GM18951 (cell line): ENCODE data around the gene ALDH1A1.

Experiments
- POLR2A ChIP-seq: IDR thresholded peaks from 4 replicates; pipeline ENCODE4 v1.6.1; 2011; ENCODE audit warnings: mild to moderate bottlenecking; ENCODE audit not compliant: insufficient read length, insufficient read depth; ENCODE audit errors: extremely low read depth
- in situ Hi-C: fragments of 300-500 bp; cut with MboI; formaldehyde crosslinking; loops from one replicate; pipeline ENCODE4 v1.12.0; 2022; ENCODE audit warnings: low sequenced_read_pairs, mixed read lengths, inconsistent platforms; ENCODE audit not compliant: unreplicated experiment

The ALDH1A1 gene

GRCh38 chr9:72912476-72913381 is 40.1 kb downstream of the ALDH1A1 start:
- no peak for TF ChIP-seq POLR2A
- in situ Hi-C loops: no loop called here

GRCh38 chr9:72911816-72912215 is 41.0 kb downstream of the ALDH1A1 start:
- in situ Hi-C loops: no loop called here

GRCh38 chr9:72911247-72911775 is 41.5 kb downstream of the ALDH1A1 start:
- in situ Hi-C loops: no loop called here
- TF ChIP-seq POLR2A: no peak

More at GRCh38 chr9:72911816-72912215, 41.0 kb downstream of the ALDH1A1 start:
- no peak for TF ChIP-seq POLR2A

- TF ChIP-seq POLR2A: no peak
- in situ Hi-C loops: no loop called here
These were observed 43.4 kb downstream of the ALDH1A1 start for GRCh38 chr9:72909428-72909827.

- TF ChIP-seq POLR2A: no peak
- in situ Hi-C loops: no loop called here
These were observed 45.4 kb downstream of the ALDH1A1 start for GRCh38 chr9:72907421-72907820.

- no peak for TF ChIP-seq POLR2A
- in situ Hi-C loops: no loop called here
These were observed 46.0 kb downstream of the ALDH1A1 start for GRCh38 chr9:72906810-72907209.

- TF ChIP-seq POLR2A: no peak
- in situ Hi-C loops: no loop called here
These were observed 47.1 kb downstream of the ALDH1A1 start for GRCh38 chr9:72905514-72906480.

GRCh38 chr9:72904267-72905093 is 48.4 kb downstream of the ALDH1A1 start:
- TF ChIP-seq POLR2A: no peak
- in situ Hi-C loops: no loop called here

- in situ Hi-C loops: no loop called here
- TF ChIP-seq POLR2A: no peak
These were observed 49.8 kb downstream of the ALDH1A1 start for GRCh38 chr9:72903103-72903502.

GRCh38 chr9:72902268-72902667 is 50.6 kb downstream of the ALDH1A1 start:
- no peak for TF ChIP-seq POLR2A
- in situ Hi-C loops: no loop called here

GRCh38 chr9:72899734-72900477 is 52.9 kb downstream of the ALDH1A1 start:
- in situ Hi-C loops: no loop called here
- no peak for TF ChIP-seq POLR2A
